Adrenal gland (tissue), 12 donors: ENCODE data around the gene TAS2R42. TPM values are rescaled to one million over a fixed set of nuclear protein-coding genes. Genes with fewer than 3 reads are reported as not detected.

ENCODE experiments used
- DNase-seq, 7 donors: peaks; one replicate each; pipeline ENCODE4 v3.0.0-alpha.2; 2019 to 2020
- H3K27ac ChIP-seq, 5 donors: fragments of 200-600 bp; sonication (generic) in 4 of 5; 1 replicate in 3 of 5; 2 replicates in 2 of 5; pipeline versions ENCODE4 v1.5.1 to v1.8.0; 2016 to 2020; ENCODE audit warnings: mild to moderate bottlenecking in 1 of 5
- H3K27me3 ChIP-seq: fragments of 200-600 bp; 2 replicates; pipeline ENCODE4 v1.8.0; 2021
- H3K36me3 ChIP-seq, 2 donors: fragments of 200-600 bp; replicated peaks in 1 of 2; 1 replicate in 1 of 2; 2 replicates in 1 of 2; pipeline versions ENCODE4 v1.5.1 to v1.8.0; 2018 to 2022
- H3K4me1 ChIP-seq, 2 donors: fragments of 200-600 bp; replicated peaks in 1 of 2; 1 replicate in 1 of 2; 2 replicates in 1 of 2; pipeline versions ENCODE4 v1.5.1 to v1.8.0; 2018 to 2021
- H3K4me3 ChIP-seq, 4 donors: fragments of 200-600 bp; sonication (generic) in 3 of 4; one replicate each; pipeline ENCODE4 v1.5.1; 2016 to 2018
- H3K9me3 ChIP-seq, 3 donors: fragments of 200-600 bp; sonication (generic) in 1 of 3; replicated peaks in 1 of 3; 1 replicate in 2 of 3; 2 replicates in 1 of 3; pipeline versions ENCODE4 v1.5.1 to v1.8.0; 2016 to 2021
- POLR2A ChIP-seq, 2 donors: fragments of 450-650 bp; IDR thresholded peaks; one replicate each; pipeline ENCODE4 v1.6.1; 2017; ENCODE audit warnings: antibody characterized with exemption in 2 of 2, mild to moderate bottlenecking in 2 of 2, moderate library complexity in 1 of 2
- WGBS, 4 donors: extraction: QIAGEN DNeasy Blood & Tissue Kit in 2 of 4; methylation state at CpG; one replicate each; pipeline versions ENCODE4 v1.1.5 to v1.1.7; 2013 to 2017; 5-methylcytosine and 5-hydroxymethylcytosine counted together
- intact Hi-C, 2 donors: fragments of 100-400 bp; cut with DNase I; formaldehyde crosslinking; loops; one replicate each; pipeline versions ENCODE4 v1.14.1 to v1.15.0; 2022 to 2023
- polyA plus RNA-seq, 3 donors: library from polyadenylated mRNA; stranded (reverse); fragments of 200-250 nt in 2 of 3; fragments of 350-450 nt in 1 of 3; fragmentation: Illumina TruSeq in 1 of 3; extraction: RNeasy Lipid Tissue Mini Kit (QIAGEN cat#74804) in 1 of 3; gene quantifications; one replicate each; pipeline ENCODE4 v1.2.3, GENCODE V29; 2013 to 2014
- total RNA-seq, 9 donors: library from RNA; depleted of rRNA in 4 of 9; stranded (reverse); fragments of >200 nt in 4 of 9; fragments of 120-200 nt in 1 of 9; fragmentation: NEBNext Ultra II Directional in 1 of 9; extraction: Animal tissue kit (Norgen Biotek cat#: 25700) in 1 of 9; gene quantifications; one replicate each; pipeline versions ENCODE4 v1.1.0 to v1.2.4, GENCODE V29; 2013 to 2023
- TF ChIP-seq, protein P1 (sequence below), 6 experiments: fragments of 450-650 bp in 4 of 6; fragments of 200-600 bp in 2 of 6; sonication (generic) in 1 of 6; IDR thresholded peaks; 1 replicate in 5 of 6; 2 replicates in 1 of 6; pipeline versions ENCODE4 v1.5.1 to v1.8.0; 2016 to 2021; ENCODE audit warnings: antibody characterized with exemption in 6 of 6, mild to moderate bottlenecking in 2 of 6, moderate library complexity in 1 of 6
- donor health status: healthy with polysubstance abuse.
- donor health status: Bipolar disorder and iron deficiency.
- donor health status: DM: yes; HTN: yes; CAD: no.
- donor health status: DM: no; HTN: no; CAD: no.
- donor health status: DM: no; HTN: no; CAD: no.
- donor health status: DM: yes; HTN: yes; CAD: no.

The TAS2R42 gene
- total and polyA plus RNA-seq, 12 donors = not detected

DNA sequence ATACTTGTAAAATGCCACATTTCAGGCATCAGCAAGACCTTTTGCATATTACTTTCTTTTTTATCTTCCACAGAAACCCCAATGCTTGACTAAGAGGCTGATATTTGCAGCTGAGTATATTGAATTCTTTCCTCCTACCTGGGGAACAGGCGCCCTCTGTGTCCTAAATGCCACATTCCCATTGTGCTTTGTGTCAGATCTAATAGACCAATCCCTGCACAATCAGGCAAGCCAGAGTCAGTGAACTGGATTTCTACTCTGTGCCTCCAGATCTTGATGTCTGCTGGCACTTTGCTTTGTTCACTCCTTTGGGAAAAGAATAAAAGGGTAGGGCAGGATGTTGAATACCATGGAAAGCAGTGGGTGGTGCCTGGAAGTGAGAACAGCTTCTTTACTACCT, 22.4 kb upstream of the TAS2R42 start:
- Histone ChIP-seq H3K36me3 (no peaks in the 10 kb centered on the region), H3K27me3 (no peaks in the 10 kb centered on the region), H3K4me3 (no peak overlapping the region), H3K9me3 (no peaks in the 10 kb centered on the region), H3K27ac (no peak overlapping the region), H3K4me1 (peaks cover 0 to 7% of the 10 kb centered on the region in 2 donors)
- TF ChIP-seq POLR2A (IDR thresholded peaks at IDR 0.05) = no peak
- TF ChIP-seq, protein P1, sequence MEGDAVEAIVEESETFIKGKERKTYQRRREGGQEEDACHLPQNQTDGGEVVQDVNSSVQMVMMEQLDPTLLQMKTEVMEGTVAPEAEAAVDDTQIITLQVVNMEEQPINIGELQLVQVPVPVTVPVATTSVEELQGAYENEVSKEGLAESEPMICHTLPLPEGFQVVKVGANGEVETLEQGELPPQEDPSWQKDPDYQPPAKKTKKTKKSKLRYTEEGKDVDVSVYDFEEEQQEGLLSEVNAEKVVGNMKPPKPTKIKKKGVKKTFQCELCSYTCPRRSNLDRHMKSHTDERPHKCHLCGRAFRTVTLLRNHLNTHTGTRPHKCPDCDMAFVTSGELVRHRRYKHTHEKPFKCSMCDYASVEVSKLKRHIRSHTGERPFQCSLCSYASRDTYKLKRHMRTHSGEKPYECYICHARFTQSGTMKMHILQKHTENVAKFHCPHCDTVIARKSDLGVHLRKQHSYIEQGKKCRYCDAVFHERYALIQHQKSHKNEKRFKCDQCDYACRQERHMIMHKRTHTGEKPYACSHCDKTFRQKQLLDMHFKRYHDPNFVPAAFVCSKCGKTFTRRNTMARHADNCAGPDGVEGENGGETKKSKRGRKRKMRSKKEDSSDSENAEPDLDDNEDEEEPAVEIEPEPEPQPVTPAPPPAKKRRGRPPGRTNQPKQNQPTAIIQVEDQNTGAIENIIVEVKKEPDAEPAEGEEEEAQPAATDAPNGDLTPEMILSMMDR (IDR thresholded peaks at IDR 0.05) = no peak
- DNase-seq = no peak
- intact Hi-C loops = no loop called here
- 71 to 89% (median 80%) methylated on average over 1 of the region's 1 CpG for WGBS, 4 donors

DNA sequence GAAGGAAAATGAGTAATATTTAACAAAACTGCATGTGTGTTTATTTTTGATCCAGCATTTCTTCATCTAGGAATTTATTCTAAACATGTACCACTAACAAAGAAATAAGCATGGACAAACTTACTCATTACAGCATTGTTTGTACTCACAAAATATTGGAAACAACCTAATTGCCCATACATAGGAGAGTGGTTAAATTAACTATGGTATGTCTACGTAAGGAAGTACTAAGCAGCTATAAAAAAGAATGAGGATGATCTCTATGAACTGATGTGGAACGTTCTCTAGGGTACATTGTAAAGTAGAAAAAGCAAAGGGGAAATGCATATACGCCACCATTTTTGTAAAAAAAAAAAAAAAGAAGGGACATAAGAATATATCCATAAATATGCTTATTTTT, 17.4 kb upstream of the TAS2R42 start:
- intact Hi-C loops = no loop called here
- no peak for DNase-seq
- no peaks in the 10 kb centered on the region for H3K9me3 ChIP-seq
- TF ChIP-seq, protein P1 (IDR thresholded peaks at IDR 0.05) = no peak
- TF ChIP-seq POLR2A (IDR thresholded peaks at IDR 0.05) = no peak
- peaks cover 0 to 7% of the 10 kb centered on the region in 2 donors for H3K4me1 ChIP-seq
- H3K36me3 ChIP-seq = no peaks in the 10 kb centered on the region
- H3K27ac ChIP-seq = no peak overlapping the region
- no peaks in the 10 kb centered on the region for H3K27me3 ChIP-seq
- 91 to 96% (median 94%) methylated on average over 3 of the region's 3 CpGs for WGBS, 4 donors
- no peak overlapping the region for H3K4me3 ChIP-seq

DNA sequence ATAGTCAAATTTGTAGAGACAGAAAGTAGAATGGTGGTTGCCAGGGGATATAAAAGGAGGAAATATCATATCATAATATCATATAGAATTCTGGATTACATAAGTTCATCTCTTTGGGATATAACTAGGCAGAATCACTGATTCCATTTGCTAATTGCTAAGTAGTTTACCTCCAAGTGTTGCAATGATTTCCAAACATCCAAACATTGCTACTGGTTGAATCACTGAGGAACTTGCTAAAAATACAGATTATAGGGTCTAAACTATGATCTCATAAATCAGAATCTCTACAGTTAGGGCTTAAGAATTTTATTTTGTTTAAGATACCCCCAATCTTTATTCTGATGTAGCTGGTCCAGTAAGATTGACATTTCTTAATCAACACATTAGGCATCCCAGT, 16.1 kb upstream of the TAS2R42 start:
- intact Hi-C loops = no loop called here
- DNase-seq = no peak
- H3K27ac ChIP-seq = no peak overlapping the region
- peaks cover 0 to 7% of the 10 kb centered on the region in 2 donors for H3K4me1 ChIP-seq
- no peaks in the 10 kb centered on the region for H3K27me3 ChIP-seq
- TF ChIP-seq POLR2A (IDR thresholded peaks at IDR 0.05) = no peak
- TF ChIP-seq, protein P1 (IDR thresholded peaks at IDR 0.05) = no peak
- H3K9me3 ChIP-seq = no peaks in the 10 kb centered on the region
- no peak overlapping the region for H3K4me3 ChIP-seq
- H3K36me3 ChIP-seq = no peaks in the 10 kb centered on the region

DNA sequence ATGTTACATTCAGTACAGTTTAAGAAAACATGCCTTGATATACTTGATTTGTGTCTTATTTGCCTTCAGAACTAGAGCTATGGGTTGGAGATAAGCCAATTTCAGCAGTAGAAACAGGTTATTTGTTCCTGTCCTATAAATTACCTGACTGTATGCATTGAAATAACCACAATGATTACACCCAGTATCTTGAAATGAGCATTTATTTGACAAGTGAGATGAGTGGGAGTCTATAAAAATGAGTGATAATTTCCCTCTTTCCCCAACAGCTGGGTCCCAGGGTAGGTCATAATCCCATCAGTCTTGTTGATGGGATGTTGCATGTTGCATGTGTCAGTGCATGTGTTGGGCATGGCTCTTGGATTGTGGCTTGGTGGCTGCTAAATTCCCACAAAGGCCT, 3.7 kb downstream of the TAS2R42 start:
- no peaks in the 10 kb centered on the region for H3K36me3 ChIP-seq
- no peak overlapping the region for H3K4me3 ChIP-seq
- no peak for DNase-seq
- no peaks in the 10 kb centered on the region for H3K27me3 ChIP-seq
- no peak overlapping the region for H3K27ac ChIP-seq
- intact Hi-C loops = no loop called here
- H3K9me3 ChIP-seq = no peaks in the 10 kb centered on the region
- no peaks in the 10 kb centered on the region for H3K4me1 ChIP-seq
- TF ChIP-seq POLR2A (IDR thresholded peaks at IDR 0.05) = no peak
- TF ChIP-seq, protein P1 (IDR thresholded peaks at IDR 0.05) = no peak
